ENCODE results near the gene PSD4. TPM values are rescaled to one million over a fixed set of nuclear protein-coding genes. Genes with fewer than 3 reads are reported as not detected.

Gene PSD4
- total and polyA plus RNA-seq, 2 of the 8 experiments (the other 6 are each of a cell fraction or from before 2014, with no cell fraction given): 0.53 to 1.2 TPM

DNA sequence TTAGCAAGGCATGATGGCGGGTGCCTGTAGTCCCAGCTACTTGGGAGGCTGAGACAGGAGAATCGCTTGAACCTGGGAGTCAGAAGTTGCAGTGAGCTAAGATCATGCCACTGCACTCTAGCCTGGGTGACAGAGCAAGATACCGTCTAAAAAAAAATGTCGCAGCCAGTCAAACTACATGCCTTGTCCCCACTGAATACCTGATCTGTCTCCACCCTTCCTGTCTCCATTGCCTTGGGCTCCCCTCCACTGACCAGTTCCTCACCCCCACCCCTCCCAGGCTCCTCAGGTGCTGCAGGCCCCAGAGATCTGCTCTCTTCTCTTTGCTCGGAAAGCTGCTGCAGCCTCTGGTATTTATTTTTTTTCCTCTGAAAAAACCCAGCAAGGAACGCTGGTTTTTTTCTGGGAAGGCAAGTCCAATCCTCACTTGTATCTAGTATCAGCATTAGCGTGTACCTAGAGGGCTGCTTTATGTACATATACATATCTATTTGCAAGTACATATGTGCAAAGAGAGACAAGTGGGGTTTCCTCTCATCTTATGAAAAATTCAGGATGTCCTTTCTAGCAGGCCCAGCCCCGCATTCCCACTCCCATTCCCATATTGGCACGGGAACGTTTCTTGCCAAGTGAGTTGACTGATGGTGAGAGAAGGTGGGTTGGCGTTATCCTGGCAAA, 4.4 kb downstream of the PSD4 start (continued):
- TF ChIP-seq NRF1 (IDR thresholded peaks at IDR 0.05; ENCODE audit: low read depth, low read length) (no peak), KDM5A (IDR thresholded peaks at IDR 0.05; ENCODE audit: low read length) (no peak), BRCA1 (IDR thresholded peaks at IDR 0.05; ENCODE audit: low read depth, low read length) (no peak)
